Mesendoderm (in vitro differentiated cells): ENCODE data around the gene ZDHHC17.

ENCODE experiments used
- DNase-seq: peaks from one replicate; pipeline ENCODE4 v3.0.0; 2013
- H2AK5ac ChIP-seq: 2 replicates; pipeline ENCODE4 v1.6.1; 2013; ENCODE audit warnings: low read length, inconsistent platforms
- H2BK120ac ChIP-seq: 2 replicates; pipeline ENCODE4 v1.6.1; 2013; ENCODE audit warnings: low read depth, mild to moderate bottlenecking, low read length, moderate library complexity, mixed read lengths
- H2BK15ac ChIP-seq: replicated peaks from 2 replicates; pipeline ENCODE4 v1.6.1; 2013; ENCODE audit warnings: low read depth, mild to moderate bottlenecking, moderate library complexity
- H2BK5ac ChIP-seq: 2 replicates; pipeline ENCODE4 v1.6.1; 2013; ENCODE audit warnings: low read length, inconsistent platforms
- H3K18ac ChIP-seq: 2 replicates; pipeline ENCODE4 v1.6.1; 2013; ENCODE audit warnings: mild to moderate bottlenecking, low read length, mixed read lengths
- H3K23ac ChIP-seq: one replicate; pipeline ENCODE4 v1.6.1; 2013; ENCODE audit warnings: low read length
- H3K27ac ChIP-seq: 2 replicates; pipeline ENCODE4 v1.5.1; 2013; ENCODE audit warnings: low read depth, mild to moderate bottlenecking, inconsistent platforms, low read length, moderate library complexity
- H3K27me3 ChIP-seq: 2 replicates; pipeline ENCODE4 v1.6.1; 2013; ENCODE audit warnings: low read length, control low read depth, mild to moderate bottlenecking, inconsistent platforms; ENCODE audit not compliant: insufficient read depth, poor library complexity
- H3K36me3 ChIP-seq: 2 replicates; pipeline ENCODE4 v1.6.1; 2013; ENCODE audit warnings: low read length, inconsistent platforms; ENCODE audit not compliant: control insufficient read depth, insufficient read depth
- H3K4ac ChIP-seq: one replicate; pipeline ENCODE4 v1.6.1; 2013; ENCODE audit warnings: low read depth, mild to moderate bottlenecking, low read length, moderate library complexity
- H3K4me1 ChIP-seq: 2 replicates; pipeline ENCODE4 v1.6.1; 2013; ENCODE audit warnings: low read depth, low read length, inconsistent platforms; ENCODE audit not compliant: control insufficient read depth
- H3K4me2 ChIP-seq: 2 replicates; pipeline ENCODE4 v1.6.1; 2013; ENCODE audit warnings: low read length
- H3K4me3 ChIP-seq: 2 replicates; pipeline ENCODE4 v1.5.1; 2013; ENCODE audit warnings: mild to moderate bottlenecking, low read length
- H3K56ac ChIP-seq: one replicate; pipeline ENCODE4 v1.6.1; 2013; ENCODE audit warnings: low read length
- H3K79me1 ChIP-seq: 2 replicates; pipeline ENCODE4 v1.6.1; 2013; ENCODE audit warnings: low read length, inconsistent platforms
- H3K79me2 ChIP-seq: 2 replicates; pipeline ENCODE4 v1.6.1; 2013; ENCODE audit warnings: mild to moderate bottlenecking, low read length; ENCODE audit not compliant: control insufficient read depth, insufficient read depth
- H3K9ac ChIP-seq: 2 replicates; pipeline ENCODE4 v1.6.1; 2013; ENCODE audit warnings: low read length, inconsistent platforms
- H4K5ac ChIP-seq: one replicate; pipeline ENCODE4 v1.6.1; 2013; ENCODE audit warnings: low read length
- H4K8ac ChIP-seq: one replicate; pipeline ENCODE4 v1.6.1; 2013; ENCODE audit warnings: low read depth, mild to moderate bottlenecking, control low read depth, low read length, moderate library complexity
- WGBS: extraction: QIAGEN DNeasy Blood & Tissue Kit; methylation state at CpG from one replicate; pipeline ENCODE4 v1.1.7; 2013; ENCODE audit warnings: low lambda C conversion rate, missing lambda C conversion rate; ENCODE audit not compliant: insufficient coverage; ENCODE audit errors: extremely low coverage; 5-methylcytosine and 5-hydroxymethylcytosine counted together

ZDHHC17 gene

GRCh38 chr12:76790564-76791552, 26.9 kb downstream of the ZDHHC17 start:
- H3K9ac ChIP-seq = no peak overlapping the region
- H3K18ac ChIP-seq = no peak overlapping the region
- H4K5ac ChIP-seq = no peak overlapping the region
- peaks cover 9% of the 10 kb centered on the region for H3K79me2 ChIP-seq
- H3K4ac ChIP-seq = no peak overlapping the region
- H2BK15ac ChIP-seq = no peak overlapping the region
- WGBS = 100% methylated on average over 2 of the region's 4 CpGs
- H3K27ac ChIP-seq = no peak overlapping the region
- no peak overlapping the region for H2AK5ac ChIP-seq
- no peak for DNase-seq
- H4K8ac ChIP-seq = no peak overlapping the region
- no peak overlapping the region for H3K4me3 ChIP-seq
- no peak overlapping the region for H2BK5ac ChIP-seq
- no peak overlapping the region for H3K4me2 ChIP-seq
- H2BK120ac ChIP-seq = no peak overlapping the region
- H3K27me3 ChIP-seq = no peaks in the 10 kb centered on the region
- H3K4me1 ChIP-seq = no peaks in the 10 kb centered on the region
- H3K36me3 ChIP-seq = no peaks in the 10 kb centered on the region
- H3K79me1 ChIP-seq = peaks cover 6% of the 10 kb centered on the region
- no peak overlapping the region for H3K56ac ChIP-seq
- H3K23ac ChIP-seq = no peak overlapping the region

GRCh38 chr12:76792828-76793227, 28.9 kb downstream of the ZDHHC17 start:
- WGBS = no CpG with 5 or more reads among the region's 1 CpG

GRCh38 chr12:76798864-76799263, 34.9 kb downstream of the ZDHHC17 start:
- Histone ChIP-seq H4K5ac (no peak overlapping the region), H3K79me1 (peaks cover 5% of the 10 kb centered on the region), H3K79me2 (no peaks in the 10 kb centered on the region), H3K18ac (no peak overlapping the region), H3K27ac (no peak overlapping the region), H3K56ac (no peak overlapping the region), H4K8ac (no peak overlapping the region), H3K4me1 (no peaks in the 10 kb centered on the region), H2BK5ac (no peak overlapping the region), H3K4ac (no peak overlapping the region), H3K36me3 (no peaks in the 10 kb centered on the region), H2BK15ac (no peak overlapping the region), H3K9ac (no peak overlapping the region), H3K23ac (no peak overlapping the region), H3K4me2 (no peak overlapping the region), H3K27me3 (no peaks in the 10 kb centered on the region), H2AK5ac (no peak overlapping the region), H2BK120ac (no peak overlapping the region), H3K4me3 (no peak overlapping the region)
- DNase-seq = no peak
- WGBS = no CpG with 5 or more reads among the region's 4 CpGs

More at GRCh38 chr12:76792828-76793227, 28.9 kb downstream of the ZDHHC17 start:
- Histone ChIP-seq H3K79me2 (peaks cover 8% of the 10 kb centered on the region), H4K8ac (no peak overlapping the region), H3K18ac (no peak overlapping the region), H3K27me3 (no peaks in the 10 kb centered on the region), H3K4me1 (no peaks in the 10 kb centered on the region), H3K36me3 (no peaks in the 10 kb centered on the region), H3K9ac (no peak overlapping the region), H3K79me1 (peaks cover 4% of the 10 kb centered on the region), H2BK15ac (no peak overlapping the region), H2BK120ac (no peak overlapping the region), H2AK5ac (no peak overlapping the region), H3K56ac (no peak overlapping the region), H3K23ac (no peak overlapping the region), H3K4ac (no peak overlapping the region), H3K27ac (no peak overlapping the region), H2BK5ac (no peak overlapping the region), H3K4me2 (no peak overlapping the region), H4K5ac (no peak overlapping the region), H3K4me3 (no peak overlapping the region)
- DNase-seq = no peak

GRCh38 chr12:76799362-76799761, 35.4 kb downstream of the ZDHHC17 start:
- no peak overlapping the region for H2BK15ac ChIP-seq
- H3K18ac ChIP-seq = no peak overlapping the region
- H3K27ac ChIP-seq = no peak overlapping the region
- H2BK120ac ChIP-seq = no peak overlapping the region
- no peak overlapping the region for H4K8ac ChIP-seq
- H2AK5ac ChIP-seq = no peak overlapping the region
- WGBS = no CpG with 5 or more reads among the region's 2 CpGs
- no peak overlapping the region for H3K9ac ChIP-seq
- H3K4me1 ChIP-seq = no peaks in the 10 kb centered on the region
- no peaks in the 10 kb centered on the region for H3K79me2 ChIP-seq
- H3K23ac ChIP-seq = no peak overlapping the region
- no peak overlapping the region for H3K56ac ChIP-seq
- no peak for DNase-seq
- H3K4me2 ChIP-seq = no peak overlapping the region
- H3K79me1 ChIP-seq = peaks cover 5% of the 10 kb centered on the region
- H3K4ac ChIP-seq = no peak overlapping the region
- no peaks in the 10 kb centered on the region for H3K27me3 ChIP-seq
- H3K36me3 ChIP-seq = no peaks in the 10 kb centered on the region
- no peak overlapping the region for H4K5ac ChIP-seq
- no peak overlapping the region for H2BK5ac ChIP-seq
- no peak overlapping the region for H3K4me3 ChIP-seq

GRCh38 chr12:76802060-76802459, 38.1 kb downstream of the ZDHHC17 start:
- Histone ChIP-seq H2BK15ac (no peak overlapping the region), H3K23ac (no peak overlapping the region), H2BK120ac (no peak overlapping the region), H3K79me2 (no peaks in the 10 kb centered on the region), H3K4me2 (no peak overlapping the region), H3K79me1 (peaks cover 5% of the 10 kb centered on the region), H3K4me3 (no peak overlapping the region), H4K8ac (no peak overlapping the region), H3K9ac (no peak overlapping the region), H2AK5ac (no peak overlapping the region), H3K56ac (no peak overlapping the region), H3K4me1 (no peaks in the 10 kb centered on the region), H3K4ac (no peak overlapping the region), H3K18ac (no peak overlapping the region), H3K36me3 (no peaks in the 10 kb centered on the region), H3K27me3 (no peaks in the 10 kb centered on the region), H2BK5ac (no peak overlapping the region), H3K27ac (no peak overlapping the region), H4K5ac (no peak overlapping the region)
- no peak for DNase-seq
- no CpG with 5 or more reads among the region's 3 CpGs for WGBS
